ENCODE data around the gene FYN.

FYN gene

GRCh38 chr6:111674413-111674812 is 198.8 kb downstream of the FYN start:
- no peak for DNase-seq

- no peak for DNase-seq
Observed at GRCh38 chr6:111673937-111674336, 199.3 kb downstream of the FYN start.

- no peak for DNase-seq
Observed at GRCh38 chr6:111673532-111673931, 199.7 kb downstream of the FYN start.

GRCh38 chr6:111672761-111673450 is 200.3 kb downstream of the FYN start:
- no peak for DNase-seq

GRCh38 chr6:111669326-111669725 is 203.9 kb downstream of the FYN start:
- no peak for DNase-seq

DNA sequence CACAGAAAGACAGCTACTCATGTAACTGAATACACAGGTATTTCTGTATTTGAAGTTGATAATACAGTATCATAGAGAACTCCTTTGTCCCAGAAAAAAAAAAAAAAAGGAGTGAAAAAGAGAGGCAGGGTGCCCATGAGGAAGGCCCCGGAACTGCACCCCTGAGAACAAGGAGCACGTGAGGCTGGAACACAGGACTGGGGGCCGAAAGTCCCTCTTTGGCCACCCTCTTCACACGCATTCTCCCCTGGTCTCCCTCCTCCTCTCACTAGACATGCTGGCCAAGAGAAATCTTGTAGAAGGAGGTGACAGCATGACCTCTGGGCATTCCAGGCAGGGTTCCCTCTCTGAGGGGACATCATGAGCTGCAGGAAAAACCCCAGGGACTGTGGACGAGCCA is 204.8 kb downstream of the FYN start:
- DNase-seq: no peak

- no peak for DNase-seq
Observed at GRCh38 chr6:111667931-111668330, 205.3 kb downstream of the FYN start.

DNA sequence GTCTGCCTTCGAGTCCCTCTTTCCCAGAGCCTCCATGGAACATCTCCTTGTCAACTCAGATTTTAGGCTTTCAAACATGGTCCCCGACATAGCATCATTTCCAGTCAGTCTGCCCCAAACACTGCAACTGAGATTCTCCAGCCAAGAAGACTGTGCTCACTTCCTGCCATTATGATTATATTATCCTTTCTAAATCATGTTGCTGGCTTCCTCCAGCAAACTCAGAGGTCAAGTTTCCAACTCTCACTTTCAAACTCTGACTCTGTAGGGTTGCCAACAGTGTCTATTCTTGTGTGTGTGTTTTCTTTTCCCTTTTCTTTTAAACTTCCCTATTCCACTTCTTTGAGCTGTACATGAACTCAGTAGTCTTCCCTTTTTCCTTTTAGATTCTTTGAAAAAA is 206.4 kb downstream of the FYN start:
- DNase-seq: no peak

DNA sequence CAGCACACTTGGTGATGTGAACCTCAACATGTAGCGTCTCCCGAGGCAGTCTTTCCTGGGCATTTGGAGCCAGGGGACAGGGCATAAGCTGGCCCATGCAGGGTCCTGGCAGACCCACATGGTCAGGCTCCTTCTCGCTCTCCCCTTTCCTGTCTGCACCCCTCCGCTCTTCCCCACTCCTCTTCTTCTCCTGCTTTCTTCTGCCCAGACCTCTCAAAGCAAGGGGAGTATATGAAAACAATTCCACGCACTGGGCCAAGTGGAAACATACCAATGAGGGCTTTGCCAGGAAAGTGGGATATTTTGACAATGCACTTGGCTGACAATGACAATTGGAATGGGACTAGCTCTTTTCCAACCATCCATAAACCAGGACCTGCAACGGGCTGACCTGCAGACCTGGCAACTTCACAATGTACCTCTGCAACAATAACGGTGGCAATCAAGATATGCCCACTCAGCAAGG is 208.7 kb downstream of the FYN start:
- DNase-seq: no peak

DNA sequence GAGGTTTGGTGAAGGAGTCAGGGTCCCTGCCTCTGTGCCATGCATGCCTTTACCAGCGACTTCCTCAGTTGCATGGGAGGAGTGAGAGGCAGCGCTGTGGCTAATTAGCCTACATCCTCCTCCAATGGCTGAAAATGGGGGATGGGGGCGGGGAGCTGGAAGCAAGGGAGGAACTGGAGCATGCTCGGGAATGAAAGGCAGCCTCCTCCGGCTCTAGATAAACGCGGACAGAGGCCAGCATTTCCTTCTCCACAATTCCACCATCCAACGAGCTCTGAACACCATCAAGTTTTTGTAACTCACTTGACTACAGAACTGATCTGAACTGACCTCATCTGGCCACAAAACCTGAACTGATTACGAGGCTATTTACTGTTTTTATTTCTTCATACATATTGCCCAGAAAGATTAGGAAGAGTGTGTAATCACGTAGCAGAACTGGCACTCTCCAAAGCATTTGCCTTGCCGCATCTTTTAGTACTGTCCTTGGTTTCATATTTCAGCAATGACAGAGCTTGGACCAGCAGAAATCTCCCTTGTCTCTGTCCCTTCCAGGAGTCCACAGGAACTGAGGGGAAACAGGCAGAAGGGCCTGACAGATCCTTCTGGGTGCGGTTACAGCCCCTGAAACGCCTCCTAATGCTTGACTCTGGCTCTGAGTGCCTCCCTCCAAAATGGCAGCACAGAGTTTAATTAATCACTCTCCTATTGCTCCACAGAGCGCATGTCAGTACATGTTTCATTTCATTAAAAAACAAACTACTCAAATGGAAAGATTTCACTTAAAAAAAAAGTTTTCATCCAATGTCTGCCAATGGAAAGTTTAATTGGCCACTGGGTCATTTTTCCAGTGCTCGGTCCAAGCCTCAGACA is 209.3 kb downstream of the FYN start:
- DNase-seq: no peak

- no peak for DNase-seq
Observed at GRCh38 chr6:111662794-111663593, 210.3 kb downstream of the FYN start.

- DNase-seq: no peak
Observed at GRCh38 chr6:111662072-111662793, 211.0 kb downstream of the FYN start.

- peak; percentile 91 for DNase-seq
Observed at GRCh38 chr6:111661541-111662061, 211.7 kb downstream of the FYN start.

GRCh38 chr6:111660531-111660930 is 212.7 kb downstream of the FYN start:
- peak; percentile 38 for DNase-seq

GRCh38 chr6:111658462-111659154 is 214.6 kb downstream of the FYN start:
- no peak for DNase-seq

GRCh38 chr6:111657146-111657545 is 216.1 kb downstream of the FYN start:
- DNase-seq: peak; percentile 77

DNA sequence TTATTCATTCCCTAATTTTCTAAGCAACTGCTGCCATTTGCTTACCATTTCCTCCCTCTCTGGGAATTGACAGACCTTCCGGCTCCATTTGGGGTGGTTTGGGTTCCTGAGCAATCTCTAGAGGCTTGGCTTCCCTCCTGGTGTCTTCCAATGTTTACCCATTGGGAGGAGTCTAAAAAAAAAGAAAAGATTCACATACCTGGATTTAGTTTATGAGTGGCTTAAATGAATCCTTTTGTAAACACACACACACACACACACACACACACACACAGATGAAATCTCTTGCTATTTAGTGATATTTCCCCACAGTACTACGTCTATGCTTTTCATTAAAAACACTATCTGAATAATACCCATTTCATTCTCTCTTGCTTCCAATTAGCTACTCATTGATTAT is 219.3 kb downstream of the FYN start:
- DNase-seq: peak; percentile 89

DNA sequence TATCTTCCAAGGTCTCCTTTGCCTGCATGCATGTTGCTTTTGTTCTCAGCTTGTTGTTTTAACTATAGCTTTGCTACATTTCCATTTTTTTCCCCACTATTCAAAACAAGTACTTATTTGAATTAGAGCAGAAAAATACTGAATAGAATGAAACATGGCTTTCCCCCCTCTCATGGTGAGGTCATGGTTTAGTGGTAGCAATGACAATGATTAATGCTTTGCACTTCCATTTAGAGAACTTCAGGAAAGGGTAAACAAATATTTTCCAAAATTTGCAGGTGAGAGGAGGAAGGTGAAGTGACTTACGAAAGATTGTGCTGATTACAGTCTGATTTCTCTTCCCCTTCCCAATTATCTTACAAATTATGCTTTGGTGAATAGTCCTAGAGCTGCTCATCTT is 219.8 kb downstream of the FYN start:
- DNase-seq: peak; percentile 62

DNA sequence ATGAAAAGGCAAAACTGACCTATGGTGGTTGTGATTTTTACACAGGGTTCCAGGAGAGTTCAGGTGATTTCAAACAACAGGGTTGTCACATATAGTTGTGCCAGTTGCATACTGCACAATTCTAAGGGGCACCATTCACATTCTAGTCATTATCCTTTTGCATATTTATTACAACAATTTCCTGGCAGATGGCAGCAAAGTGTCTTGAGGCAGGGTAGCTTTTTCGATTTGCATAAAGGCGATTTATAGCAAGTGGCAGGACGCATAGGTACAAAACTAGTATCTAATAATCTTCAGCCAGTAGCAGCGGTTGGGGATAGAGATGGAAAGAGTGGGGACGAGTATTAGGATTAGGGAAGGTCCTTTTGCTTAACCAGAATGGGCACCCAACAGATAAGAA is 221.1 kb downstream of the FYN start:
- DNase-seq: peak; percentile 35

DNA sequence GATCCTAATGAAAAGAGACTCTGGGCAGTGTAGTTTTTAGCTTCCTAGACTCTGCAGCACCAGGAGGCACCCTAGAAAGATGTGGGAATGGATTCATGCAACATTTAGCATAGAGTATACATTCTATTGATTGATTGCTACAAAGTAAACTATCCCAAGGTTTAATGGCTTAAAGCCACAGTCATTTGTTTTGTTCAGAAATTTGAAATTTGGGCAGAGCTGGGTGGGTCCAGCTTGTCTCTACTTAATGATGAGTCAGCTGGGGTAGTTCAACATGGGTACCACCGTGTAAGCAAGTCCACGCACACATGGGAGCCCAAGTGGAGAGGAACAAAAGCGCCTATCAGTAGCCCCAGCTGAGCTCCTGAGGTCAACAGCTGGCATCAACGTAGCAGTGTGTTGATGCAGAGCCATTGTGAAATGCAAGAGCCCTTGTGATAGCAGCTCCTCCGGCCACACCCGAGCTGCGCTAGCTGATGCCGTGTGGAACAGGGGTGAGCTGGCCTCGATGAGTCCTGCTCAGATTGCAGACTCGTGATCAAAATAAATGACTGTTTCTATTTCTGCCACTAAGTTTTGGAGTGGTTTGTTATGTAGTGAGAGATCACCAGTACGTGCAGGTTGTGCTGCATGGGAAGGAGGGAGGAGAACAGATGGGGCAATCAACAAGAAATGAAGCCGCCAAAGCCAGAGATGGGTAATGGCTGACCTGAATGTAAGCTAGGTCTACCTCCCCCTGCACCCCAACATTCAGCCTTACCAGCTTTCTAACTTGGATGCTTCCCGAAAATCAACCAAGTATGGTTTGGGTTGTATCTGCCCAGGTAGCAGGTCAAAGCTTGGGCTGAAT is 221.8 kb downstream of the FYN start:
- peak; percentile 61 for DNase-seq

DNA sequence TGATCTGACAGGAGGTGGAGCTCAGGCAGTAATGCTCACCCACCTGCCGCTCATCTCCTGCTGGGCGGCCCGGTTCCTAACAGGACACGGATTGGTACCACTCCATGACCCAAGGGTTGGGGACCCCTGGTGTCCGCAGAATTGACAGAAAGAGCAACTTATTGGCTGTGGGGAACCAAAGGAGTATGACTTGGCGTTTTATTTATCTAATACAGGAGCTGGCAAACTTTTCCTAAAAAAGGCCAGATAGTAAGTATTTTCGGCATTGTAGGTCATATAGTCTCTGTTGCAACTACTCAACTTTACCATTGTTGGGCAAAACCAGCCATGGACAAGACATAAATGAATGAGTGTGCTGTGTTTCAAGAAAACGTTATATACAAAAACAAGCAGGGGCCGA is 223.2 kb downstream of the FYN start:
- DNase-seq: no peak
